Sciatic nerve (tissue), 2 donors: ENCODE data around the gene TMEM128. TPM values are rescaled to one million over a fixed set of nuclear protein-coding genes. Genes with fewer than 3 reads are reported as not detected.
"Not testable (repeated sequence)": the region's sequence is repeated elsewhere in the genome, so short reads cannot be mapped to it uniquely, and the experiment has no call there.

Experiments used
- ATAC-seq: fragments of 200-7000 bp; cut with Tn5 transposase; one replicate; pipeline ENCODE4 v1.9.1; 2020; ENCODE audit warnings: mild to moderate bottlenecking, moderate library complexity
- DNase-seq: peaks from one replicate; pipeline ENCODE4 v3.0.0-alpha.2; 2020; ENCODE audit warnings: low spot score
- intact Hi-C: fragments of 100-400 bp; cut with DNase I; formaldehyde crosslinking; loops from one replicate; pipeline ENCODE4 v1.14.2; 2022
- total RNA-seq: library from RNA; stranded (reverse); fragmentation: NEBNext Ultra II Directional; extraction: Animal tissue kit (Norgen Biotek cat#: 25700); gene quantifications from one replicate; pipeline ENCODE4 v1.2.1, GENCODE V29; 2021
- donor health status: DM: no; HTN: no; CAD: no.
- donor health status: DM: no; HTN: no; CAD: no.

Gene TMEM128
- total RNA-seq, 1 donor from 2014 or later: 21.1 TPM

GRCh38 chr4:4259484-4260100, 11.6 kb upstream of the TMEM128 start:
- intact Hi-C loops: no loop called here
- peak; percentile 32 for ATAC-seq
- DNase-seq: no peak

- DNase-seq, intact Hi-C loops, ATAC-seq: not testable (repeated sequence)
Measured at GRCh38 chr4:4257705-4258104, 9.7 kb upstream of the TMEM128 start.

DNA sequence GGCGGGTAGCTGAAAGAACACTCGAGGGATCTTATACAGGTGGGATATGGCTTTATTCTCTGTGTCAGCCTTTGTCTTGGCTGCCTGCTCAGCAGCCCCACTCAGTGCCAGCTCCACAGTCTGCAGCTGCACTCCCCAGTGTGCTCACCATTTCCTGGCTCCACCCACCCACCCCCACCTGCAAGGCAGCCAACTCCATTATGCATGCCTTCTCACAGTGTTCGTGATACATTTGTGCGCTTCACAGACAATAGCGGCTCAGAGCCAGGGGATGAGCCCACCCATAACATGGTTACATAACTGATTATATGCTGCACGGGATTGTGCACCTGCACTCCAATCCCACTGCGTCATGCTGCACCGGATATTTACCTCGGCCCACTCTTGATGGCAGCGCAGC, 8.8 kb upstream of the TMEM128 start:
- ATAC-seq (no peak), DNase-seq (no peak)
- intact Hi-C loops: no loop called here

DNA sequence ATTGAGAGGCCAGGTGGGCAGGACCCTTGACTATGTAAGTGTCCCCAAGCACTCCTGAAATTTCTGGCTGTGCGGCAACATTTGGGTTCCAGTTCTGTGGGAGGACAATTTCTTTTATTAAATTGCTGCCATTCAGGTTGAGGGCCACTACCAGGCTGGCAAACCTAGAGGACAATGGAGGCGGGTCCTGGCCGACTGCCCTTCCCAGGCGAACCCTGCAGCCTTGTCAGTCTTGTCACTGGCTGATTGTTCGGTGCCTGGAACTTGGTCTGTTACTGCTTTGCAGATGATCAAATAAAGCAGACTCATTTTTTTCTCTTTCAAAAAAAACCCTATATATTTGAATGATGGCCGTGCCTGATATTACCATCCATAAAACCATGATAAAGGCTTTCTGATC, 6.6 kb upstream of the TMEM128 start:
- DNase-seq (no peak), ATAC-seq (no peak)
- intact Hi-C loops: no loop called here

DNA sequence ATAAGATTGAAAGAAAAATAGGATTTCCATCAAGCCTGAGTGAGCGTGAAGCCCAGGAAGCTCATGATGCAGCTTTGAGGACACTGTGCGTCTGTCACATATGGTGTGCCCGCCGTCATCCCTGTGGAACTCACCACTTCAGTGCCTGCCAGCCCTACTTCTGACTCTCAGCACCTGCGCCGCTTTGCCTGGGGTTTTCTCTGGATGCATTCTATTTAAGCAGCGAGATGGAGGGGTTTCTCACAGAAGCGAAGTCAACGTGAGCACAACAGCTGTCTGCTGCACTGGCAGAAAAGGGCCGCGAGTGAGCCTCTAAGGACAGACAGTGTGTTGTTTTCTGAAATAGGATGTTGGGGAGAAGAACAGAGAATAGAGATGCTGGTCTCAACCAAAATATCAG, 6.2 kb upstream of the TMEM128 start:
- intact Hi-C loops: no loop called here
- ATAC-seq: no peak
- no peak for DNase-seq

DNA sequence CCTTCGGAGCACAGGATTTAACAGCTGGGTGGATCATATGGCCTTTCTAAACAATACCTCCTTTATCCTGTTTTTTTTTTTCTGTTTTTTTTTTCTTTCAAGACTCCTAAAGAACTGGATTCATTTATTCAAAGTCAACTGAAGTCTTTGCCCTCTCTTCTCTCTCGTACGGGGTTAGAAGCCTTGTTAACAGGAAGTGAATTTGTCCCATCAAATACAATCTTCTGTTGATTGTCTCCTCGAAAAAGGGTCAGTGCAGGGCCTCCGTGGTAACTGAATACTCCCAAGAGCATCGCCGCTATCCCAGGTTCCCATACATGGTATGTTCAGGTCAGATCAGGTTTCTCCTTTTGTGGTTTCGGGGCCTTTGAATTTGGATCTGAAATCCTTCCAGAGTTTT, 1.8 kb upstream of the TMEM128 start:
- intact Hi-C loops: no loop called here
- DNase-seq (no peak), ATAC-seq (no peak)

- ATAC-seq, intact Hi-C loops, DNase-seq: not testable (repeated sequence)
Measured at GRCh38 chr4:4249342-4249741, 1.3 kb upstream of the TMEM128 start.

- no peak for ATAC-seq
- no peak for DNase-seq
- intact Hi-C loops: no loop called here
Measured at GRCh38 chr4:4248885-4249203, 821 bp upstream of the TMEM128 start.

- no peak for DNase-seq
- no peak for ATAC-seq
- intact Hi-C loops: no loop called here
Measured at GRCh38 chr4:4247696-4248028, 361 bp downstream of the TMEM128 start.

GRCh38 chr4:4245172-4245571, 2.9 kb downstream of the TMEM128 start:
- intact Hi-C loops: no loop called here
- no peak for ATAC-seq

GRCh38 chr4:4239551-4239950, 8.5 kb downstream of the TMEM128 start:
- intact Hi-C loops, ATAC-seq, DNase-seq: not testable (repeated sequence)

More at GRCh38 chr4:4245172-4245571, 2.9 kb downstream of the TMEM128 start:
- DNase-seq: no peak

GRCh38 chr4:4233610-4234009, 14.4 kb downstream of the TMEM128 start:
- no peak for DNase-seq
- no peak for ATAC-seq
- intact Hi-C loops: no loop called here

- ATAC-seq (no peak), DNase-seq (no peak)
- intact Hi-C loops: no loop called here
Measured at GRCh38 chr4:4228356-4228668, 19.7 kb downstream of the TMEM128 start.

DNA sequence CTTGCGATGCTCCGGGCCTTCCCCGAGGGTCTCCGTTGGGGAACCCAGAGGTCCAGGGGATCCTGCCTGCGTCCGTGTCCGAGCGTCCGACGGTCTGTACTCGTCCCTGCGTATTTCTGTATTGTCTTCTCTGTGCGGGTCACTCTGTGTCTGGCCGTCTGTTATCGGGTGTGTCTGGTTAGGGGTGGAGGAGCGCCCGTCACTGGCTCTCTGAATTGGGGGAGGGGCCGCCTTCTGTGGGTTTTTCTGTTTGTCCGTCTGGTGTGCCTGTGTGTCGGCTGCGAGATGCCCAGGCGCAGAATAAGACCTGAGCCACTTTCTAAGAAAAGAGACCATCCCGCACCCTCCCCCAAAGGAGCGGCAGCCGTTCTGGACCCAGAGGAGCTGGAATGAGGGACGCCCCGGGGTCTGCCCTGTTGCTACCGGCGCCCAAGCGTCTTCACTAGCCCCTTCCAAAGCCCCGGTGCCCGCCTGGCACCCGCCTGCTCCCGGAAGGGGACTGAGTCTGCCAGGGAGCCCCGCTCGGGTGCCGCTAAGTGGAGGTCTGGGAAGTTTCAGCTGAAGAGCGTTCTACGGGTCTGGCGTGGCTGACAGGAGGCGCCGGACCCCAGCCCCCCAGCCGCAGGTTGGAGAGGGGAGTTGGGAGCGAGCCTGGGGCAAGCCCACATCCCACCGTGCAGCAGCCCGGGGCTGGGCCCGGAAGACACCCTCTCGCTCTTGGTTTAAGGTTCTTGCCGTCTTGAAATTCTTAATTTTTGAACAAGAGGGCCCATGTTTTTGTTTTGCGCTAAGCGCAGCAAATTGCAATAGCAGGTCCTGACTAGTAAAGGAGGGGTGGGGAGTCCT, 20.3 kb downstream of the TMEM128 start:
- DNase-seq (no peak), ATAC-seq (no peak)
- intact Hi-C loops: no loop called here

GRCh38 chr4:4226606-4227438, 21.2 kb downstream of the TMEM128 start, which contains the start of gene OTOP1:
TSS of gene OTOP1 (minus strand) at chr4:4226929. CDS start at chr4:4226864, 65 bp downstream.
- intact Hi-C loops: no loop called here
- no peak for DNase-seq
- no peak for ATAC-seq

DNA sequence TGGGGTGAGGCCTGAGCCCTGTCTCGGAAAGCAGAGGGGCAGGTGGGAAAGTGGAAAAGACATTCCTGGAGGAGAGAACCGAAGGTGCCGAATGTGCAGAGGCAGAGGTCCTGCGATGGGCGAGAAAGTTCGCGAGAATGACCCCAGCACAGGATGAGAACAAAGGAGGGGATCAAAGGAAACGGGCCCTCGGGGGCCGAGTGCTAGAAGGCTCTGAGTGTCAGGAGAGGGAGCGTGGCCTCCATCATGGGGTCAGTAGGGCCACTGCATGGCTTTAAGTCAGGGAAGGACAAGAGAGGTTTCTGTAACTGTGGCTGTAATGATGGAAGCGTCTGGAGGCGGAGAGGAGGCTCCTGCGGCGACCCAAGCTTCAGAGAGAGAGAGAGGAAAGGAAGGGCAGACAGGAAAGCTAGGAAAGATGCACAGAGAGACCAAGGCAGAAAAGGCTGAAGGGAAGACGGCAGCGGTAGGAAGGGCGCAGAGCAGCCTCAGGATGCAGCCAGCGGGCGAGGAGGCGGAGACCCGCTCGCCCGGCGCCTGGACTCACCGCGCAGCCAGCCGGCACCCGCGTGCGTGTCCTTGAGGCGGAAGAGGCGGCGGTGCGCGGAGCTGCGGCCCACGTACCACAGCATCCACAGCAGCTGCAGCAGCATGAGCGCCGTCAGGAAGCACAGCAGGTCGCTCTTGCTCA, 22.0 kb downstream of the TMEM128 start:
- intact Hi-C loops: no loop called here
- no peak for ATAC-seq

GRCh38 chr4:4217113-4217512, 30.9 kb downstream of the TMEM128 start:
- DNase-seq (no peak), ATAC-seq (no peak)
- intact Hi-C loops: no loop called here

More for the DNA sequence above, 22.0 kb downstream of the TMEM128 start:
- no peak for DNase-seq

- intact Hi-C loops: no loop called here
- DNase-seq (no peak), ATAC-seq (no peak)
Measured at GRCh38 chr4:4216648-4217047, 31.4 kb downstream of the TMEM128 start.

- intact Hi-C loops, DNase-seq, ATAC-seq: not testable (repeated sequence)
Measured at GRCh38 chr4:4213674-4214073, 34.3 kb downstream of the TMEM128 start.
